DOHH2 (cell line): ENCODE results near the gene PPP4R2.

Experiments
- H3F3A ChIP-seq: fragments of 200-600 bp; sonication (generic), shearing (Covaris generic); 2 replicates; pipeline ENCODE4 v1.6.0; 2016; ENCODE audit warnings: antibody characterized with exemption, mild to moderate bottlenecking; ENCODE audit not compliant: control insufficient read depth, insufficient read depth
- H3K27ac ChIP-seq: fragments of 200-600 bp; sonication (generic); 2 replicates; pipeline ENCODE4 v1.5.1; 2014; ENCODE audit warnings: low read depth, mild to moderate bottlenecking, low read length, moderate library complexity
- H3K27me3 ChIP-seq: fragments of 200-600 bp; sonication (generic); 2 replicates; pipeline ENCODE4 v1.6.1; 2014; ENCODE audit warnings: mild to moderate bottlenecking, low read length, mixed read lengths; ENCODE audit not compliant: control insufficient read depth
- H3K36me3 ChIP-seq: fragments of 200-600 bp; sonication (generic); 2 replicates; pipeline ENCODE4 v1.6.1; 2014; ENCODE audit warnings: mild to moderate bottlenecking, low read length, moderate library complexity, mixed read lengths; ENCODE audit not compliant: control insufficient read depth
- H3K4me1 ChIP-seq: fragments of 200-600 bp; sonication (generic); 2 replicates; pipeline ENCODE4 v1.6.1; 2014; ENCODE audit warnings: mild to moderate bottlenecking, low read length, mixed read lengths; ENCODE audit not compliant: control insufficient read depth
- H3K4me2 ChIP-seq: fragments of 200-600 bp; sonication (generic); 2 replicates; pipeline ENCODE4 v1.6.0; 2014; ENCODE audit warnings: mild to moderate bottlenecking, low read length, moderate library complexity
- H3K4me3 ChIP-seq: fragments of 200-600 bp; sonication (generic); 2 replicates; pipeline ENCODE4 v1.5.1; 2014; ENCODE audit warnings: mild to moderate bottlenecking, low read length, mixed read lengths
- H3K79me2 ChIP-seq: fragments of 200-600 bp; sonication (generic); 2 replicates; pipeline ENCODE4 v1.6.1; 2014; ENCODE audit warnings: mild to moderate bottlenecking, low read length, mixed read lengths; ENCODE audit not compliant: control insufficient read depth
- H3K9me2 ChIP-seq: fragments of 200-600 bp; sonication (generic); replicated peaks from 2 replicates; pipeline ENCODE4 v1.6.1; 2014; ENCODE audit warnings: mild to moderate bottlenecking, low read length, mixed read lengths; ENCODE audit not compliant: control insufficient read depth
- H3K9me3 ChIP-seq: fragments of 200-600 bp; sonication (generic); 2 replicates; pipeline ENCODE4 v1.6.1; 2014; ENCODE audit warnings: antibody characterized with exemption, low read length, mixed read lengths; ENCODE audit not compliant: control insufficient read depth, insufficient read depth
- H4K20me1 ChIP-seq: fragments of 200-600 bp; sonication (generic); 2 replicates; pipeline ENCODE4 v1.6.0; 2014; ENCODE audit warnings: low read depth, mild to moderate bottlenecking, antibody characterized with exemption, low read length, moderate library complexity; ENCODE audit not compliant: control insufficient read depth, insufficient read depth
- CTCF ChIP-seq: fragments of 200-600 bp; sonication (generic); IDR thresholded peaks from one replicate; pipeline ENCODE4 v1.5.1; 2014; ENCODE audit warnings: antibody characterized with exemption, mild to moderate bottlenecking, low read depth, low read length; ENCODE audit not compliant: poor library complexity, severe bottlenecking
- EZH2phosphoT487 ChIP-seq: fragments of 200-600 bp; sonication (generic); IDR thresholded peaks from 2 replicates; pipeline ENCODE4 v1.6.1; 2017; ENCODE audit warnings: borderline replicate concordance, mild to moderate bottlenecking, antibody characterized with exemption, low read length, moderate library complexity, mixed read lengths

PPP4R2 gene

GRCh38 chr3:72950372-72950771 is 46.2 kb upstream of the PPP4R2 start:
- H3K9me2 ChIP-seq, result no peaks in the 10 kb centered on the region
- H3K4me2 ChIP-seq, result peak overlapping the region; percentile 65

GRCh38 chr3:72950801-72951200 is 45.8 kb upstream of the PPP4R2 start:
- H3K27ac ChIP-seq, result peak overlapping the region; percentile 57
- peak overlapping the region; percentile 65 for H3K4me2 ChIP-seq
- no peaks in the 10 kb centered on the region for H3K27me3 ChIP-seq
- H3K9me2 ChIP-seq, result no peaks in the 10 kb centered on the region
- H3K4me1 ChIP-seq, result peaks cover 40% of the 10 kb centered on the region
- H4K20me1 ChIP-seq, result no peaks in the 10 kb centered on the region
- H3F3A ChIP-seq, result 0 out of 2 replicates have a peak, but pooled peaks cover 2% of the 10 kb centered on the region
- H3K79me2 ChIP-seq, result no peaks in the 10 kb centered on the region
- TF ChIP-seq CTCF (no peak), EZH2phosphoT487 (no peak)
- H3K4me3 ChIP-seq, result peak overlapping the region; percentile 34
- no peaks in the 10 kb centered on the region for H3K36me3 ChIP-seq
- H3K9me3 ChIP-seq, result no peaks in the 10 kb centered on the region

More at GRCh38 chr3:72950372-72950771, 46.2 kb upstream of the PPP4R2 start:
- TF ChIP-seq CTCF (no peak), EZH2phosphoT487 (no peak)
- Histone ChIP-seq H3K36me3 (no peaks in the 10 kb centered on the region), H3K27me3 (no peaks in the 10 kb centered on the region), H3K79me2 (no peaks in the 10 kb centered on the region), H3K4me3 (peak overlapping the region; percentile 34), H3K4me1 (peaks cover 40% of the 10 kb centered on the region), H3F3A (0 out of 2 replicates have a peak, but pooled peaks cover 2% of the 10 kb centered on the region), H4K20me1 (no peaks in the 10 kb centered on the region), H3K27ac (peak overlapping the region; percentile 57), H3K9me3 (no peaks in the 10 kb centered on the region)

- peak overlapping the region; percentile 65 for H3K4me2 ChIP-seq
These were observed 45.3 kb upstream of the PPP4R2 start for GRCh38 chr3:72951259-72951722.

More at GRCh38 chr3:72951259-72951722, 45.3 kb upstream of the PPP4R2 start:
- Histone ChIP-seq H3K9me3 (no peaks in the 10 kb centered on the region), H3K79me2 (no peaks in the 10 kb centered on the region), H4K20me1 (no peaks in the 10 kb centered on the region), H3K9me2 (no peaks in the 10 kb centered on the region), H3K4me3 (peak overlapping the region; percentile 34), H3K27ac (peak overlapping the region; percentile 57), H3F3A (0 out of 2 replicates have a peak, but pooled peaks cover 2% of the 10 kb centered on the region), H3K4me1 (peaks cover 42% of the 10 kb centered on the region), H3K27me3 (no peaks in the 10 kb centered on the region), H3K36me3 (no peaks in the 10 kb centered on the region)
- TF ChIP-seq EZH2phosphoT487, result no peak
- TF ChIP-seq CTCF, result no peak
